ENCODE data around the gene XPOT.
"Not testable (repeated sequence)": the region's sequence is repeated elsewhere in the genome, so short reads cannot be mapped to it uniquely, and the experiment has no call there.

Gene XPOT

GRCh38 chr12:64403707-64404469 is at the start of gene XPOT:
Gene XPOT (plus strand): TSS chr12:64404392. CDS start chr12:64410036, 5,644 bp downstream.
- in situ Hi-C loops (cut with HindIII; ENCODE audit: low pct_ligation_motif_present, low pct_unique_long_range_greater_than_20kb, low sequenced_read_pairs): no loop called here
- peak; percentile 99 for DNase-seq

GRCh38 chr12:64356209-64356608 is 48.0 kb upstream of the XPOT start:
- DNase-seq; in situ Hi-C loops (cut with HindIII; ENCODE audit: low pct_ligation_motif_present, low pct_unique_long_range_greater_than_20kb, low sequenced_read_pairs): not testable (repeated sequence)

GRCh38 chr12:64361173-64361572 is 43.0 kb upstream of the XPOT start:
- in situ Hi-C loops (cut with HindIII; ENCODE audit: low pct_ligation_motif_present, low pct_unique_long_range_greater_than_20kb, low sequenced_read_pairs); DNase-seq: not testable (repeated sequence)

- DNase-seq: no peak
- in situ Hi-C loops (cut with HindIII; ENCODE audit: low pct_ligation_motif_present, low pct_unique_long_range_greater_than_20kb, low sequenced_read_pairs): no loop called here
Measured at GRCh38 chr12:64362721-64363305, 41.4 kb upstream of the XPOT start.

- in situ Hi-C loops (cut with HindIII; ENCODE audit: low pct_ligation_motif_present, low pct_unique_long_range_greater_than_20kb, low sequenced_read_pairs): loop anchor here (25.0 kb wide), 1 partner anchor 96 kb away; no protein-coding TSS in a partner anchor
- no peak for DNase-seq
Measured at GRCh38 chr12:64383675-64384074, 20.5 kb upstream of the XPOT start.

- in situ Hi-C loops (cut with HindIII; ENCODE audit: low pct_ligation_motif_present, low pct_unique_long_range_greater_than_20kb, low sequenced_read_pairs): loop anchor here (25.0 kb wide), 1 partner anchor 98 kb away; no protein-coding TSS in a partner anchor
- DNase-seq: no peak
Measured at GRCh38 chr12:64385019-64385418, 19.2 kb upstream of the XPOT start.

GRCh38 chr12:64385468-64385867 is 18.7 kb upstream of the XPOT start:
- in situ Hi-C loops (cut with HindIII; ENCODE audit: low pct_ligation_motif_present, low pct_unique_long_range_greater_than_20kb, low sequenced_read_pairs): loop anchor here (25.0 kb wide), 1 partner anchor 98 kb away; no protein-coding TSS in a partner anchor
- no peak for DNase-seq

- in situ Hi-C loops (cut with HindIII; ENCODE audit: low pct_ligation_motif_present, low pct_unique_long_range_greater_than_20kb, low sequenced_read_pairs): loop anchor here (25.0 kb wide), 1 partner anchor 100 kb away; no protein-coding TSS in a partner anchor
- DNase-seq: no peak
Measured at GRCh38 chr12:64387197-64387816, 16.9 kb upstream of the XPOT start.

GRCh38 chr12:64389154-64389553 is 15.0 kb upstream of the XPOT start:
- in situ Hi-C loops (cut with HindIII; ENCODE audit: low pct_ligation_motif_present, low pct_unique_long_range_greater_than_20kb, low sequenced_read_pairs): loop anchor here (25.0 kb wide), 1 partner anchor 102 kb away; no protein-coding TSS in a partner anchor
- no peak for DNase-seq

- peak; percentile 49 for DNase-seq
Measured at GRCh38 chr12:64390275-64390851, 13.8 kb upstream of the XPOT start, which contains the start of gene C12orf56. Gene C12orf56 (minus strand): TSS chr12:64390758. CDS start chr12:64390565, 193 bp downstream.

GRCh38 chr12:64392221-64392620 is 12.0 kb upstream of the XPOT start:
- peak; percentile 75 for DNase-seq
- in situ Hi-C loops (cut with HindIII; ENCODE audit: low pct_ligation_motif_present, low pct_unique_long_range_greater_than_20kb, low sequenced_read_pairs): loop anchor here (25.0 kb wide), 1 partner anchor 105 kb away; no protein-coding TSS in a partner anchor

More at GRCh38 chr12:64390275-64390851, 13.8 kb upstream of the XPOT start, which contains the start of gene C12orf56:
- in situ Hi-C loops (cut with HindIII; ENCODE audit: low pct_ligation_motif_present, low pct_unique_long_range_greater_than_20kb, low sequenced_read_pairs): loop anchor here (25.0 kb wide), 1 partner anchor 103 kb away; no protein-coding TSS in a partner anchor

GRCh38 chr12:64395739-64396138 is 8.5 kb upstream of the XPOT start:
- in situ Hi-C loops (cut with HindIII; ENCODE audit: low pct_ligation_motif_present, low pct_unique_long_range_greater_than_20kb, low sequenced_read_pairs): loop anchor here (25.0 kb wide), 1 partner anchor 108 kb away; no protein-coding TSS in a partner anchor
- DNase-seq: no peak

- in situ Hi-C loops (cut with HindIII; ENCODE audit: low pct_ligation_motif_present, low pct_unique_long_range_greater_than_20kb, low sequenced_read_pairs): no loop called here
- DNase-seq: no peak
Measured at GRCh38 chr12:64400041-64400440, 4.2 kb upstream of the XPOT start.

GRCh38 chr12:64402181-64402580 is 2.0 kb upstream of the XPOT start:
- DNase-seq: no peak

GRCh38 chr12:64404470-64405256 is 471 bp downstream of the XPOT start:
- in situ Hi-C loops (cut with HindIII; ENCODE audit: low pct_ligation_motif_present, low pct_unique_long_range_greater_than_20kb, low sequenced_read_pairs): no loop called here
- peak; percentile 93 for DNase-seq

More at GRCh38 chr12:64402181-64402580, 2.0 kb upstream of the XPOT start:
- in situ Hi-C loops (cut with HindIII; ENCODE audit: low pct_ligation_motif_present, low pct_unique_long_range_greater_than_20kb, low sequenced_read_pairs): no loop called here

GRCh38 chr12:64407342-64408223 is 3.4 kb downstream of the XPOT start:
- in situ Hi-C loops (cut with HindIII; ENCODE audit: low pct_ligation_motif_present, low pct_unique_long_range_greater_than_20kb, low sequenced_read_pairs): no loop called here
- no peak for DNase-seq

GRCh38 chr12:64411427-64411826 is 7.2 kb downstream of the XPOT start:
- in situ Hi-C loops (cut with HindIII; ENCODE audit: low pct_ligation_motif_present, low pct_unique_long_range_greater_than_20kb, low sequenced_read_pairs): no loop called here
- no peak for DNase-seq

Data from ACHN (cell line).